ENCODE data around the gene MYO7A.

MYO7A gene

DNA sequence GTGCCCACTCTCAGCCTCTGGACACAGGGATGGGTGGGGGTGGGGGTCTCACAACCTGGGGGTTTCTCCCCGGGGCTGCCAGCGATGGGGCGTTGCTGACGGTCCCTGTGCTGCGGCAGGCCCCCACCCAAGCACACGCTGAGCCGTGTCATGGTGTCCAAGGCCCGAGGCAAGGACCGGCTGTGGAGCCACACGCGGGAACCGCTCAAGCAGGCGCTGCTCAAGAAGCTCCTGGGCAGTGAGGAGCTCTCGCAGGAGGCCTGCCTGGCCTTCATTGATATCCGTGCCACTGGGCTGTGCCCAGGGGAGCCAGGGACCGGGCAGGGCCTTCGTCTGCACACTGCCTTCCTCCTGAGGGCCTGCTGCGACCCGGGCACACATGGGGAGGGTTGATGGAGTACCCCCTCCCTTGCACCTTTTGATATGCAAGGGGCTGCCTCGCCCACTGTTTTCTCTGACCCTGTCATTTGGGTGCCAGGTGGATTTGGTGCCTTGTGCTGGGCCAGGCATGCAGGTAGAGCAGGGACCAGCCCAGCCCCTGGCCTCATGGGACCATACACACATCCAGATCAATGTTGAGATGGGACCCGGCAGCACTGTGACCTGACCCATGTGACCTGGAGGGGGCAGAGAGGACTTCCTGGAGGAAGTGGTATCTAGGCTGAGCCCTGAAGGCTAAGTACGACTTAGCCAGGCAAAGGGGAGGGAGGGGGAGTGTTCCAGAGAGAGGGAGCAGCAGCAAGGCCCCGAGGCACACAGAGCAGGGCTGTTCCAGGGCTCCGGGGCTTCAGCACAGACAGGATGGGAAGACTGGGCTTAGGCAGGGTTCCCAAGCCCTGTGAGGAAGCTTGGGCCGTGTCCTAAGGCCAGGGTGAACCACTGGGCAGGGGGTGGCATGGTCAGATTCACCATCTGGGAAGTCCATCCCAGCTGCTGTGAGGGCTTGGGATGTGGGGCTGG lies 75.2 kb downstream of the MYO7A start:
- DNase-seq, result no peak

DNA sequence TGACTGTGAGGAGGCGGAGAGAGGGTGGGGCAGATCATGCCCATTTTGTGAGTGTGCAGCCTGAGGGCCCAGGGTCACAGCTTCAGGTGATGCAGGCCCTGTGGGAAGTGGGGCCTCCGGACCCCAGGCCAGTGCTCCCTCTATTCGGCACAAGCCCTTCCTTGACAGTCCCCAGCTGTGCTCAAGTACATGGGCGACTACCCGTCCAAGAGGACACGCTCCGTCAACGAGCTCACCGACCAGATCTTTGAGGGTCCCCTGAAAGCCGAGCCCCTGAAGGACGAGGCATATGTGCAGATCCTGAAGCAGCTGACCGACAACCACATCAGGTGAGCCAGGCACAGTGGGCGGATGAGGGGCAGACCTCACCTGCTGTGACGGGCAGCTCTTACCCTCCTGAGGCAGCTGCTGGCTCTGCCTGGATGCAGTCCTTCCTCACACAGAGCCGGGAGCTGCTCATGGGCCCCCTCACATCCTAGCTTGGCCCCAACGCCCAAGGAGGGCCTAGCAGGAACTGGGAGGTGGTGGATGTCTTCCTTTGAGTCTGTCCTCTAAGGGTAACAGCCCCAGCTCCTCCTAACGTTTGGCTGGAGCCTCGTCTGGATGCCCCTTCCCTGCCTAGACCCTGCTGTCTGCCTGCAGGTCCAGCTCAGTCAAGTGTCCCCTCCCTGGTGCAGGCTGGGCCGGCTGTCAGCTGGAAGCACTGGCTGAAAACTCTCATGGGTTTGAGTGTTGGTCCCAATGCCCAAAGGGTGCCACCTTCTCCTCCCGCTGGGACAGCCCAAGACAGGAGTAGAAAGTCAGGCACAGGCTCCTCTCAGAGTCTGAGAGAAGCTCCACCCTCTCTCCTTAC lies 76.1 kb downstream of the MYO7A start:
- DNase-seq, result no peak

DNA sequence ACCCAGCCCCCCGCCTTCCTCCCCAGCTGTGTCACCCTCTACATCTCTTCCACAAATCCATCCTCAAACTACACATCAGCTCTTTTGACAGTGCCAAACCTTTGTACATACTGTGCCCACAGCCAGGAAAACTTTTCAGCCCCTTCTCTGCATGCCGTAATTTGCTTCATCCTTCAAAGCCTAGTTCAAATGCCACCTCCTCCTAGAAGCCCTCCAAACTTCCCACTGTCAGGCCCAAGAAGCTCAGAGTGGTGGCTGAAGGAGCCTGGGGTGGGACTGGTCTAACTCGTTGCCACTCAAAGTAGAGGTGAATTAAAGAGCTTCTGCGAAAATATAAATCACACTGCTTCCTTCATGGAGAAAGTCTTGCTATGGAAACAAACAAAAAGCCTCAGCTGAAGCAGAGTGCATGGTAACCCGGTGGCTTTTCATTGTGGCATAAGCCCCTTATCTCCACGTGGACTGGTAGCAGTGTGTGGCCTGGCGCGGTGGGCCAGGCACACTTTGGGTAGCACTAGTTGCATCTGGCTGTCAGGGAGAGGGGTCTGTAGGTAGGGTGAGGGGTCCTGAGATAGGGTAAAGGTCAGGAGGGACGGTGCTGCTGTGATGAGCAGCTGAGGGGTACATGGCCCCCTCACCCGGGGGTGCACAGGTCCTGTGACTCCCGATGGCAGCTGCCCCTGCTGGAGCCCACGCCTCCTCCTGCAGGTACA lies 76.9 kb downstream of the MYO7A start:
- no peak for DNase-seq

DNA sequence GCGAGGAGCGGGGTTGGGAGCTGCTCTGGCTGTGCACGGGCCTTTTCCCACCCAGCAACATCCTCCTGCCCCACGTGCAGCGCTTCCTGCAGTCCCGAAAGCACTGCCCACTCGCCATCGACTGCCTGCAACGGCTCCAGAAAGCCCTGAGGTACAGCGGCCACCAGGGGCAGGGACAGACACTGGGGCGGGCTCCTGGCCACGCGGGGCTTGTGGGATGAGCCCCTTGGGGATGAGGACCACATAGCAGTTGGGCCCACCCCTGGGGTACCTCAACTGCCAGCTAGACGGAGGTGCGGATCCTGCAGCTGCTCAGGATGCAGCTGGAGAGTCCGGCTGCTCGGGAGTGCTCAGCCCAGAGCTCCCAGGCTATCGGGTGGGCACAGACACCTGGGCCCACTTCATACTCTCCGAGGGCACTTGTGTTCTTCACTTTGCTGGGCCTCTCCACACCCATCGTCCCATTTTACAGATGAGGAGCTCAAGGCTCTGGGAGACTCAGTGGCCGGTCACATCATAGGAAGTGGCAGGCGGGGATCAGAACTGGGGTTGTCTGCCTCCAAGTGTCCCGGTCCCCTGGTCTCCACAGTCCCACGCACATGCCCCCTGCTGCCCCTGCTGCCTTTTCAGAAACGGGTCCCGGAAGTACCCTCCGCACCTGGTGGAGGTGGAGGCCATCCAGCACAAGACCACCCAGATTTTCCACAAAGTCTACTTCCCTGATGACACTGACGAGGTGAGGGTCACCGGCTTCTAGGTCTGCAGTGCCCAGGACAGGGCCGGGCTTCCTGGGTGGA lies 77.6 kb downstream of the MYO7A start:
- no peak for DNase-seq

DNA sequence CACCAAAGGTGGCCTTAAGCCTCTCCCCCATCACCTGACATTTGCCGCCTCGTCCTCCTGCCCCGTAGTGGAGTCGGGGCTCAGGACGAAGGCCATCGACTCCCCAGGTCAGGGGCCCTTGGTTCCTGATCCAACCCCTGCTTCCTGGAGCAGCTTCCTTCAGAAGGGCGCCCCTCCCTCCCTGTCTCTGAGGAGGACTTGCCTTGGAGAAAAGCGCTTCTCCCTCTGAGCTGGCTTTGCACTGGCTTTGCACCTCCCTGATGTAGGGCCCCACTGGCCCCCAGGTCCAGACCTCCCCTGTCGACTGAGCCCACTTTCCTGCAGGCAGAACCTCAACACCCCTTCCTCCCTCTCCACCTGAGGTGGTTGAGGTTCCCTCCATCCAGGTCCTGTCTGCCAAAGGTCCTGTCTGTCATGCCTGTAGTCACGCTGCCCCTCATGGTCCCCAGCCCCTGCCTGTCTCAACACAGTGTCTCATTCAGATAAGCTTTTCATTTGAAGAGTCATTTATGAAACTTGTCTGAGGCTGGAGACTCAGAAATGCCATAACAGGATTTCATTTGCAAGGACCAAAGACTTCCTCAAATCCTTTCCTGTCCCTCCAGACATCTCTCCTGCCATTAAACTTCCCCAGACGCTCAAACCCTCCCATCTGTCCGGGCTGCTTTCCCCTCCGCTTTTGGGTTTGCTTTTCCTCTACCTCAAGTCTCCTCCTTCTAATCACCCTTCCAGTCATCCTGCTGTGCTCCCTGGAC lies 78.4 kb downstream of the MYO7A start:
- DNase-seq, result no peak

DNA sequence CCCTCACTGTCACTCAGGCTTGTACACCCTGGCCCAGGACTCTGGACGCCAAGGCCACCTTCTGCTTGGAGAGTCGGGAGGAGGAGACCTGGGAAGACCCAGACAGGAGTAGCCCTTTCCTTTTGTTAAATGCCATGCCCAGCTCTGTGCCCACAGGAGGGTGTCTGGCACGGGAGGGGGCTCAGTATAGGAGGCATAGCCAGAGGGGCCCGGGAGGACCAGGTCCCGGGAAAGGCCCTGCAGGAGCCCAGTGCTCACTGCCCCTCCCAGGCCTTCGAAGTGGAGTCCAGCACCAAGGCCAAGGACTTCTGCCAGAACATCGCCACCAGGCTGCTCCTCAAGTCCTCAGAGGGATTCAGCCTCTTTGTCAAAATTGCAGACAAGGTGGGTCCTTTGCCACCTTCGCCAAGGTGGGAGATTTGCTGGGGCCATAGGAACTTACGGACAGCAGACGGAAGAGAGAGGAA lies 79.0 kb downstream of the MYO7A start:
- no peak for DNase-seq

DNA sequence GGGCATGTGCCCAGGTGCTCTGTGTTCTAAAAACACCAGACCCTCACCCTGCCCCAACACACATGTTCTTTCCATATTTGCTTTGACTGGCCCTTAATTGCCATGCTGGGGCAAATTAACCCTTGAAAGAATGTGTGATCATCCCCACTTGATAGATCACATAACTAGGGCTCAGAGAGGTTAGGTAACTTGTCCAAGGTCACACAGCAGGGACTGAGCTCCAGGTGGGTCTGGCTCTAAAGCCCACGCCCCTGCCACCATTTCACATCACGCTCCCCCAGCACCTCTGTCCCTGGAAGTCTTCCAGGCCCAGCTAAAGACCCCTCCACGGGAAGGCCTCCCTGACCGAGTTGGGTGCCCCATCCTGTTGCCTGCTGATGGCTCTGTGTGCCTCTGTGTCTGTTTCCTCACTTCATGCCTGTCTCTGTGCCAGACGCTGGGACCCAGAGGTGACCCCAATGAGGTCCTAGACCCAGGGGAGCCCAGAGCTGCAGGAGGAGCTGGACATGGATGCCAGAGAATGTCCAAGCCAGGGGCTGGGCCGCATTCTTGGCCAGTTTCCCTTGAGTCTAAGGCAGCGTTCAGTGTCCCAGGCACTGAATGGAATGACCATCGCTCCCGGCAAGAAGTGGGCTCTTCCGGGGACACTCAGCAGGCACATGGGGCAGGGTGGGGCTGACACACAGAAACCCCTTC lies 79.7 kb downstream of the MYO7A start:
- DNase-seq, result no peak

DNA sequence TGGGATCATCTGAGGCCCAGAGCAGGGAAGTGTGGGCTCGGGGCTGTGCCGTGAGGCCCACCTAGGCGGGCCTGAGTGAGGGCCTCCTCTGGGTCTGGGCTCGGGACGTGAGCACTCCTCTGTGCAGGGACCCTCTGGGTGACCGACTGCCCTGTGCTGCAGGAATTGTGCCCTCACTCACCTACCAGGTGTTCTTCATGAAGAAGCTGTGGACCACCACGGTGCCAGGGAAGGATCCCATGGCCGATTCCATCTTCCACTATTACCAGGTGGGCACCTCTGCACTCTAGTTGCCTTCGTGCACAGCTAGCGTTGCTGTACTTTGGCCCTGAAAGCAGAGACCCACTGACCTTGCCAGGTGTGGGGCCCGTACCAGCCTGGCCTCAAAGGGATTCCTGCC lies 80.5 kb downstream of the MYO7A start:
- DNase-seq, result no peak

DNA sequence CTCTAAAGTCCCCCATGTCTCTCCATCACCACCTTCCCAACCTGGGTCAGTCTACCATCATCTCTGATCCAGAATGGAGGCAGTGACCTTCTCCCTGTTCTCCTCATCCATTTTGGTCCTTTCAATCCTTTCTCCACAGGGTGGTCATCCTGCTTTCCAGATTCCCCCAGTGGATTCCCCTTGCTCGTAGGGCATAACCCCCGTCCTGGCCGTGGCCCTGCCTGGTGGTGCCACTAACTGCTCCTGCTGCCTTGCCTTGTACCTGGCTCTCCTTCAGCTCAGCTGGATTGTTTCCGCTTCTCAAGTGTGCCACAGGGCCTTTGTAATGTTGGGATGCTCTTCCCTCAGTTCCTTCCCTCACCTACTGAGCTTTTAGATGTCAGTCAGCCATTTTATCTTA lies 81.6 kb downstream of the MYO7A start:
- DNase-seq, result no peak

DNA sequence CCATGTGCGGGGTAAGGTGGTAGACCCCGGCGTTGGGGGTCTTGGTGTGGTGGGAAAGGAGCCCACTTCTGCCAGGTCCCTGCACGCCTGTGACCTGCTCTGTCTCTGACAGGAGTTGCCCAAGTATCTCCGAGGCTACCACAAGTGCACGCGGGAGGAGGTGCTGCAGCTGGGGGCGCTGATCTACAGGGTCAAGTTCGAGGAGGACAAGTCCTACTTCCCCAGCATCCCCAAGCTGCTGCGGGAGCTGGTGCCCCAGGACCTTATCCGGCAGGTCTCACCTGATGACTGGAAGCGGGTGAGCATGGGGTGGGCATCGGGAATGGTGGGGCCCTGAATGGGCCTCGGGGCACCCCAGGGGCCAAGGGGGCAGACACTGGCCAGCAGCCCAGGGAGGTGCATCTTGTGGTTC lies 83.0 kb downstream of the MYO7A start:
- DNase-seq, result no peak

DNA sequence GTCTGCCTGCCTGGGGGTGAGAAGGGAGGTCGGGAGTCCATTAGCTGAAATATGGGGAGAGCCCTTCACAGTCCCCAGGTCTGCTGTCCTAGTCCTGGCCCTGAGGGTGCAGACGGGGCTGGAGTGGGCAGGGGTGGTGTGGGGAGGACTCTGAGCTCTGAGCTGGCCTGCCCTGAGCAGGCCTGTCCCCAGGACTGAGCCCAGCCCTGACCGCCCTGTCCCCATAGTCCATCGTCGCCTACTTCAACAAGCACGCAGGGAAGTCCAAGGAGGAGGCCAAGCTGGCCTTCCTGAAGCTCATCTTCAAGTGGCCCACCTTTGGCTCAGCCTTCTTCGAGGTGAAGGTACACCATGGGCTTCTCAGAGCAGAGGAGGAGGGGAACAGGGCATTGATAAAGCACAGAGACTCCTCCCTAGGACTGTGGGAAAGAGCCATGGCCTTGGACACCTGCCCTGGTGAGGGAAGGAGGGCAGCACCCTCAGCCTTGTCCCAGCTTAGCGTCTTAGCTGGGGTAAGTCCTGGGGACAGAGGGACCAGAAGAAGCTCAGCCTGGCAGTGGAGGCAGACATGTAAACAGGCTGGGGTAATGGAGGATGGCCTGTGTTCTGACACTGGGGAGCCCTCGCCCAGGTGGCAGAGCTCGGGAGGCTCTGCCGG lies 83.7 kb downstream of the MYO7A start:
- no peak for DNase-seq

DNA sequence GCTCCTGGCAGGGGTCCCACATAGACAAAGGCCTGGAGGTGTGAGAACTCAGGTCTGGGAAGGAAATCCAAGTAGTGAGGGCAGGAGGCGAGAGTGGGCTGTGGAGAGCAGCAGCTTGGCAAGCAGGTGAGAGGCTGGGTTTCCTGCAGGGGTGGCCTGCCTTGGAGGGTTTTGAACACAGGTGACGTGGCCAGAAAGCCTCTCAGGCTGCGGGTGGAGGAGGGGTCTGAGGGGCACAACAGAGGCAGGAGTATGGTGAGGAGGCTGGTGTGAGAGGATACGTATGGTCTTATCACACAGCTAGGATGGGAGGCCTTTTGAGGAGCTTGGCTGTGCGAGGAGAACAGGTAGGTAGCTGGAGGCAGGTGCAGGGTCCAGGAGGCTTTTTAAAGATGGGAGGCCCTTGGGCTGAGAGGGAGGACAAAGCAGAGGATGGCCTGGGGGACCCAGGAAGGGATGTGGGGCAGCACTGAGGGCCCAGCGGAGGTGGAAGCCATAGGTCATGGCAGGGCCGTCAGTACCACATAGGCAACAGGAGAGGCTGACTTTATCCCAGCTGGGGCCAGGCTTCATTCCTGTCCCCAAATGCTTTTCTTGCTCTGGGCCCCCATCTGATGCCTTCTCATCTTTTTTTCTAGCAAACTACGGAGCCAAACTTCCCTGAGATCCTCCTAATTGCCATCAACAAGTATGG lies 84.4 kb downstream of the MYO7A start:
- no peak for DNase-seq

DNA sequence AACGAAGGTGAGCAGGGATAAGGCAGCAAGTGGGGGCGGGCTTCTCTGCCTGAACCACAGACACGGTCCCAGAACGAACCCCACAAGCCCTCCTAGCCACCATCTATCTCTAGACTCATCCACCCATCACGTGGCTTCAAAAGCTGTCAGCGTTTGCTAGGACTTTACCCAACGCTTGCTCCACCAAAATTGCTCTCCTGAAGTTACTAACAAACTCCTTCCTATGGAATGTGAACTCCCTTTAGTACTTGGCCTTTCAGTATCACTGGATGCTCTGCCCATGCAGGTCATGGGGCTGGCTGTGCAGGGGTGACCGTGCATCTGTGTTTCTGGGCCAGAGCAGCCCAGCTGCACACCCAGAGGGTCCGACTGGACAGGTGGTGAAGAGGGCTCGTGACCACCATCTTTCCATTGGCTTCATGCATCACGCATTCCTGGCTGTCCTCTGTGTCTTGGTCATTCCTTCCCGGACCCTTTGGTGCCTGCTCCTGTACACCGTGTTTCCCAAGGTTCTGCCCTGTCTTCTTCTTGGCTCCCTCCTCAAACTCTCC lies 85.1 kb downstream of the MYO7A start:
- DNase-seq, result no peak

DNA sequence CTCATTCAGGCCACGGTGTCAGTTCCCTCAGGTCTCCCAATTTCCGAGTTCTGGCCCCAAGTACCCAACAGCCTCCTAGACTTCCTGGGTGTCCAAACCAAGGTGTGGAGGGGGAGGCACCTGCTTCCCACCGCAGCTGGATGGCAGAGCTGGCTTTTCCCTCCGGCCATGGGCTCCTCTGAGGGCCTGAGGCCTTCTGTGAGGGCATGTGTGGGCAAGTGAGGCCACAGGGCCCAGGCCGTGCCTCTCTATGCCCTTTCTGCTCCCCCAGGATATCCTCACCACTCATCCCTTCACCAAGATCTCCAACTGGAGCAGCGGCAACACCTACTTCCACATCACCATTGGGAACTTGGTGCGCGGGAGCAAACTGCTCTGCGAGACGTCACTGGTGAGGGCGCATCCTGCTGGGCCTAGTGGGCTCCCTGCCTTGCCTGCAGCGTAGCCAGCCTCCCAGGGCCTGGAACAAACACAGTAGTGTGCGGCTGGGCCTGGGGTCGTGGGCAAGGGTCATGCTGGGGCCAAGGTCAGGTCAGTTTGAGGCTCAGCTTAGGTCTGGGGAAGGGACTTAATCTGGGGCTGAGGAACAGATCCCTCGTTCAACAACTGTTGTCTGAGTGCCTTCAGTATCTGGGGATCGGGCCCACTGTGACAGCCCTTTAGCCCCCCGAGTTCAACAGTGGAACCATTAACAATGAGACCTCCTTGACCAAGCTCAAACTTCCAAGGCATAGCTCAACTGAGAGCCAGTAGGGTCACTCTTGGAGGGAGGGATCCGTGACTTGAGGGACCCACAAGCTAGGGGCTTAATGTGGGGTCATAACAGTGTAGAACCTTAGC lies 85.8 kb downstream of the MYO7A start:
- no peak for DNase-seq

DNA sequence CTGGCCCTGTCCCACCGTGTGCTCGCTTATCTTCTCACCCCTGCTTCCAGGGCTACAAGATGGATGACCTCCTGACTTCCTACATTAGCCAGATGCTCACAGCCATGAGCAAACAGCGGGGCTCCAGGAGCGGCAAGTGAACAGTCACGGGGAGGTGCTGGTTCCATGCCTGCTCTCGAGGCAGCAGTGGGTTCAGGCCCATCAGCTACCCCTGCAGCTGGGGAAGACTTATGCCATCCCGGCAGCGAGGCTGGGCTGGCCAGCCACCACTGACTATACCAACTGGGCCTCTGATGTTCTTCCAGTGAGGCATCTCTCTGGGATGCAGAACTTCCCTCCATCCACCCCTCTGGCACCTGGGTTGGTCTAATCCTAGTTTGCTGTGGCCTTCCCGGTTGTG lies 86.5 kb downstream of the MYO7A start:
- no peak for DNase-seq

DNA sequence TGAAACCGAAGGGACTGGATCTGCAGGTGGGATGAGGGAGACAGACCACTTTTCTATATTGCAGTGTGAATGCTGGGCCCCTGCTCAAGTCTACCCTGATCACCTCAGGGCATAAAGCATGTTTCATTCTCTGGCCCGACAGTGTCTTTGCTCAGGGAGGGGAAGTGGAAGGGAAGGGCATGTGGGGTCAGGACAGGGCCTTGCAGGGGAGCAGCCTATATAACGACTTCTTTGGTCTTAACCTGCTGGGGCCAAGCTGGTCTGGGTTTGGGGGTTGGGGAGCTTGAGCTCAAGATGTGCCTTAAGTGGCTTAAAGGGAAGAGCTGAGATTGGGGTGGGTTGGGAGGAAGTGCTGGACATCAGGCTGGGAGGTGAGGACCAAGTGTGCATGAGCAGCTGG lies 87.1 kb downstream of the MYO7A start:
- no peak for DNase-seq

DNA sequence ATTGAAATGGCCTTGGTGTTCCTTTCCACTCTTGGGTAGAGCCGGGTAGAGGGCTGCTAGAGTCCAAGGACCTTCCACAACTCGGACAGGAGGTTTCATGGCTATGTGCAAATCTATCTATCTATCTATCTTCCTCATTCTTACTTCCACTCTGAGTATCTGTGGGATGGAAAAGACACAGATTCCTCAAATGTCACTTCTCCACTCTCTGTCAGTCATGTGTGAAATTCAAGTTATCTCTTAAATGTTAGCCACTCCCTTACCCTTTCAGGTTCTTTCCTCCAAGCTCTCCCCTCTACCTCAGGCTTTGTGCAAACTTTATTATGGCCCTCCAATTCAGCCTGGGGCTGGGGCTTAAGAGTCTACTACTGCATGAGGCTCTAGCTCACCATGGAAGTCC lies 89.1 kb downstream of the MYO7A start:
- DNase-seq, result no peak

DNA sequence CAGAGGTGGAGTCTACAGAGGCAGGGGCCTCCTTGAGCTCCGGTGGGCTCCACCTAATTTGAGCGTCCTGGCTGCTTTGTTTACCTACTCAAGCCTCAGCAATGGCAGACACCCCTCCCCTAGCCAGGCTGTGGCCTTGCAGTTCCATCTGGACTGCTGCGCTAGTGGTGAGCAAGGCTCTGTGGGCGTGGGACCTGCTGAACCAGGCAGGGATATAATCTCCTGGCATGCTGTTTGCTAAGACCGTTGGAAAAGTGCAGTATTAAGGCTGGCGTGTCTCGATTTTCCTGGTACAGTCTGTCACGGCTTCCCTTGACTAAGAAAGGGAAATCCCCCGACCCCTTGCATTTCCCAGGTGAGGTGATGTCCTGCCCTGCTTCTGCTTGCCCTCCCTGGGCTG lies 95.8 kb downstream of the MYO7A start:
- DNase-seq, result no peak

Measured in NCI-H69 (cell line).